Ovary (tissue), 3 donors: Measurements from ENCODE around the gene RBBP4.

ENCODE experiments used
- CTCF ChIP-seq, 3 donors: fragments of 450-650 bp in 2 of 3; fragments of 200-600 bp in 1 of 3; IDR thresholded peaks; one replicate each; pipeline versions ENCODE4 v1.5.1 to v1.8.0; 2016 to 2022; ENCODE audit warnings: antibody characterized with exemption in 3 of 3, mild to moderate bottlenecking in 1 of 3
- POLR2A ChIP-seq: fragments of 450-650 bp; IDR thresholded peaks from one replicate; pipeline ENCODE4 v1.6.1; 2017; ENCODE audit warnings: antibody characterized with exemption, mild to moderate bottlenecking, moderate library complexity
- donor health status: DM: no; HTN: no; CAD: no.

GRCh38 chr1:32681999-32682398 lies 31.0 kb downstream of the RBBP4 start:
- no peak for TF ChIP-seq CTCF (IDR thresholded peaks at IDR 0.05)
- no peak for TF ChIP-seq POLR2A
